ENCODE measurements around the gene TRIM48. TPM values are rescaled to one million over a fixed set of nuclear protein-coding genes. Genes with fewer than 3 reads are reported as not detected.
"Not testable (repeated sequence)": the region's sequence is repeated elsewhere in the genome, so short reads cannot be mapped to it uniquely, and the experiment has no call there.

TRIM48 gene, protein sequence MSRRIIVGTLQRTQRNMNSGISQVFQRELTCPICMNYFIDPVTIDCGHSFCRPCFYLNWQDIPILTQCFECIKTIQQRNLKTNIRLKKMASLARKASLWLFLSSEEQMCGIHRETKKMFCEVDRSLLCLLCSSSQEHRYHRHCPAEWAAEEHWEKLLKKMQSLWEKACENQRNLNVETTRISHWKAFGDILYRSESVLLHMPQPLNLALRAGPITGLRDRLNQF
- polyA plus RNA-seq (ENCODE audit: insufficient read length), result not detected

DNA sequence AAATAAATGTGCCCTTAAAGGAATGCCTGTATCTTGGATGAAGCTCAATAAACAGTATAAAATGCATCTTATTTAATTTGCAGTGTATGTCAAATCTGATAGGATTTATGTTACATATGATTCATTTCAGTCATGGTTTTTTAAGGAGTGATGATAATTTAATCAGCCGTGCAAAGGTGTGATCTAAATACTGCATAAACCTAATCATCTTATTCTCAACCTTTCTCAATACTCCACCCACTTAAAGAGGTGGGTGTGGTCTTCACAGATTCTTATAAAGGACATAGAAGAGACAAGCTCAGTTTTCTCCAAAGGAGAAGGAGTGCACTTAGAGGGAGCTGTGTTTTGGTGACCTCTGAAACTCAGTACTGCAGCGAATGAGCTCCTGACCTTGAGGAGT, at the start of gene TRIM48:
TSS of gene TRIM48 (plus strand) at position 301 of the 400 bp plus-strand sequence. CDS start 113 bp downstream, outside the sequence.
- DNase-seq (ENCODE audit: low read depth), result not testable (repeated sequence)

DNA sequence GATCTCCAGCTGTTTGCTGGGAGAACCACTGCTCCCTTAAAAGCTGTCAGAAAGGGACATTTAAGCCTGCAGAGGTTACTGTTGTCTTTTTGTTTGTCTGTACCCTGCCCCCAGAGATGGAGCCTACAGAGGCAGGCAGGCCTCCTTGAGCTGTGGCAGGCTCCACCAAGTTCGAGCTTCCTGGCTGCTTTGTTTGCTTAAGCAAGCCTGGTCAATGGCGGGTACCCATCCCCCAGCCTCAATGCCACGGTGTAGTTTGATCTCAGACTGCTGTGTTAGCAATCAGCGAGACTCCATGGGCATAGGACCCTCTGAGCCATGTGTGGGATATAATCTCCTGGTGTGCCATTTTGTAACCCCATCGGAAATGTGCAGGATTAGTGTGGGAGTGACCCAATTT, 23.6 kb upstream of the TRIM48 start:
- not testable (repeated sequence) for DNase-seq (ENCODE audit: low read depth)

DNA sequence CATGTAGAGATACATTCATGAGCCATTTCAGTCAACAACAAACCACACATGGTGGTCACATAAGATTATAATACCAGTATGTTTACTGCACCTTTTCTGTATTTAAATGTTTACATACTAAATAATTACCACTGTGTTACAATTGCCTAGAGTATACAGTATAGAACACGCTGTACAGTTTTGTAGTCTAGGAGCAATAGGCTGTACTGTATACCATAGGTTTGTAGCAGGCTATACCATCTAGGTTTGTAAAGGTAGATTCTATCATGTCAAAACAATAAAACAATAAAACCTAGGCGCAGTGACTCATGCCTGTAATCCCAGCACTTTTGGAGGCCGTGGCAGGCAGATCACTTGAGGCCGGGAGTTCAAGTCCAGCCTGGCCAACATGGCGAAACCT, 1.1 kb downstream of the TRIM48 start:
- DNase-seq (ENCODE audit: low read depth), result no peak

Other genes with a start within 250 kb of the TRIM48 start
- not detected for gene OR4A16, start 81.0 kb downstream of the TRIM48 start, polyA plus RNA-seq (ENCODE audit: insufficient read length)
- gene OR4A15, start 105.8 kb downstream of the TRIM48 start, polyA plus RNA-seq (ENCODE audit: insufficient read length), result not detected